ENCODE results near the gene CCNJ. TPM values are rescaled to one million over a fixed set of nuclear protein-coding genes. Genes with fewer than 3 reads are reported as not detected.

The CCNJ gene
- total RNA-seq, 1 donor from 2014 or later: 42.9 TPM

DNA sequence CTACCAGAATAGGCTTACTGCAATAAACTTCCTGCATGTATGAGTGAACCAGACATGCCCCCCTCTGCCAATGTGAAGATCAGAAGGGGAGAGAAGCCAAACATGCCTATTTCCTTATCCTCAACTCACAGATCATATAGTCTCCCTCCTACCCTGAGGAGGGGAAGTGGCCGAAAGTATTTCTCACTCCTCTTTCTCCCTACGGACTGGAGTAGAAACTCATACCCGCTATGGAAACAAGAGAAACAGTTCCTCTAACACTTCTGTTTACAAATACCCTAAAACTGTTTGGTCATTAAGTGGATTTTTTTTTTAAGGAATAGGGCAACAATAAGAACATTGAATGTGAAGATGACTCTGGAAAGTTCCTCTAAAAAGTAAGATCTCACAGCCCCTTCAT, 31.4 kb downstream of the CCNJ start:
- Mint-ChIP-seq H3K4me3 (ENCODE audit: unreplicated experiment) (no peak overlapping the region), H3K27me3 (ENCODE audit: unreplicated experiment) (no peaks in the 10 kb centered on the region), H3K9me3 (ENCODE audit: unreplicated experiment) (no peaks in the 10 kb centered on the region), H3K36me3 (ENCODE audit: unreplicated experiment) (no peaks in the 10 kb centered on the region), H3K27ac (ENCODE audit: unreplicated experiment) (no peak overlapping the region), H3K4me1 (ENCODE audit: low read depth, unreplicated experiment) (no peaks in the 10 kb centered on the region)
- TF ChIP-seq, protein P1, sequence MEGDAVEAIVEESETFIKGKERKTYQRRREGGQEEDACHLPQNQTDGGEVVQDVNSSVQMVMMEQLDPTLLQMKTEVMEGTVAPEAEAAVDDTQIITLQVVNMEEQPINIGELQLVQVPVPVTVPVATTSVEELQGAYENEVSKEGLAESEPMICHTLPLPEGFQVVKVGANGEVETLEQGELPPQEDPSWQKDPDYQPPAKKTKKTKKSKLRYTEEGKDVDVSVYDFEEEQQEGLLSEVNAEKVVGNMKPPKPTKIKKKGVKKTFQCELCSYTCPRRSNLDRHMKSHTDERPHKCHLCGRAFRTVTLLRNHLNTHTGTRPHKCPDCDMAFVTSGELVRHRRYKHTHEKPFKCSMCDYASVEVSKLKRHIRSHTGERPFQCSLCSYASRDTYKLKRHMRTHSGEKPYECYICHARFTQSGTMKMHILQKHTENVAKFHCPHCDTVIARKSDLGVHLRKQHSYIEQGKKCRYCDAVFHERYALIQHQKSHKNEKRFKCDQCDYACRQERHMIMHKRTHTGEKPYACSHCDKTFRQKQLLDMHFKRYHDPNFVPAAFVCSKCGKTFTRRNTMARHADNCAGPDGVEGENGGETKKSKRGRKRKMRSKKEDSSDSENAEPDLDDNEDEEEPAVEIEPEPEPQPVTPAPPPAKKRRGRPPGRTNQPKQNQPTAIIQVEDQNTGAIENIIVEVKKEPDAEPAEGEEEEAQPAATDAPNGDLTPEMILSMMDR (IDR thresholded peaks at IDR 0.05; ENCODE audit: partially characterized antibody, unreplicated experiment): no peak
- DNase-seq: no peak

DNA sequence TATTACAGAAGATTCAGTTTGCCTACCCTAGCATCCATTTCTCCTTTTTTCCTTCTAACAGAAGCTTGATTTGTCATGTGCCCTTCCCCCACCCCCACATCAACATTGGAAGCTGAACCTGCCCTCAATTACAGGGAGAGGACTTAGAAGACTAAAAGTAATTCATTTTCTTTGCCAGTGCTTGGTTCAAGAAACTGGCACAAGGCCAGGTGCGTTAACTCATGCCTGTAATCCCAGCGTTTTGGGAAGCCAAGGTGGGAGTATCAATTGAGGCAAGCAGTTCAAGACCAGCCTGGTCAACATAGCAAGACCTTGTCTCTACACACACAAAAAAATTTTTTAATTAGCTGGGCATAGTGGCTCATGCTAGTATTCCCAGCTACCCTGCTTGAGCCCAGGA, 32.6 kb downstream of the CCNJ start:
- Mint-ChIP-seq H3K4me3 (ENCODE audit: unreplicated experiment) (no peak overlapping the region), H3K4me1 (ENCODE audit: low read depth, unreplicated experiment) (no peaks in the 10 kb centered on the region), H3K9me3 (ENCODE audit: unreplicated experiment) (no peaks in the 10 kb centered on the region), H3K27ac (ENCODE audit: unreplicated experiment) (no peak overlapping the region), H3K27me3 (ENCODE audit: unreplicated experiment) (no peaks in the 10 kb centered on the region), H3K36me3 (ENCODE audit: unreplicated experiment) (no peaks in the 10 kb centered on the region)
- TF ChIP-seq, protein P1 (IDR thresholded peaks at IDR 0.05; ENCODE audit: partially characterized antibody, unreplicated experiment): no peak
- no peak for DNase-seq

DNA sequence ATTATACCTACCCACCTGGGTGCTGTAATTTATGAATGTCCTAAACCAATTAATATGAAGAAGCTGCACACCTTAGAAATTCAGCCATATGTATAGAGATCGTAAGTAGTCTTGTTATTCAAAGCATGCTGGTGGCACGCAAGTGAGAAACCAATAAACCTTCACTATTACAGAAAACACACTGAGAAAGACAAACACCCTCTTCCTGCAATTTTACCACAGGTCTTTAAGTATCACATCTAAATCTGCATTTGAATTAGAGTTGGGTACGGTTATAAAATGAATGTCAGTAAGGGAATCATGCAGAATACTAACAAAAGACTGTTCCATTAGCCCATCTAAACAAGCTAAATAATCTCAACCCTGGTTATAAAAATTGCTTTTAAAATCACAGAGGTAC, 33.8 kb downstream of the CCNJ start:
- no peaks in the 10 kb centered on the region for H3K27me3 Mint-ChIP-seq (ENCODE audit: unreplicated experiment)
- TF ChIP-seq, protein P1 (IDR thresholded peaks at IDR 0.05; ENCODE audit: partially characterized antibody, unreplicated experiment): no peak
- H3K9me3 Mint-ChIP-seq (ENCODE audit: unreplicated experiment): no peaks in the 10 kb centered on the region
- no peak overlapping the region for H3K4me3 Mint-ChIP-seq (ENCODE audit: unreplicated experiment)
- no peaks in the 10 kb centered on the region for H3K4me1 Mint-ChIP-seq (ENCODE audit: low read depth, unreplicated experiment)
- DNase-seq: no peak
- no peak overlapping the region for H3K27ac Mint-ChIP-seq (ENCODE audit: unreplicated experiment)
- H3K36me3 Mint-ChIP-seq (ENCODE audit: unreplicated experiment): no peaks in the 10 kb centered on the region

DNA sequence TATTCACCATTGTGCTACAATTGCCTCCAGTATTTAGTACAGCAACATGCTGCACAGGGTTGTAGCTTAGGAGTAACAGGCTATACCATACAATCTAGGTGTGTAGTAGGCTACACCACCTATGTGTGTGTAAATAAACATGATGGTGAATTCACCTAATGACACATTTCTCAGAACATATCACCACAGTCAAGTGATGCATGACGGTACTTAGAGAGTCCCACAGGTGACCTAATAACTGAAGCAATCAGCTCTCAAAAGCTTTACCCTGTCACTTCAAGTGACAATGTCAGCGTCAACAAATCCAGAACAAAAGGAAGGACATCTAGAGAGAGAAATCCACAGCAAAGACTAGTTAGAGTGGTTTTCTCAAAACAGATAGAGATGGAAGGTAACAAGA, 38.8 kb downstream of the CCNJ start:
- DNase-seq: no peak
- Mint-ChIP-seq H3K9me3 (ENCODE audit: unreplicated experiment) (no peaks in the 10 kb centered on the region), H3K4me3 (ENCODE audit: unreplicated experiment) (no peak overlapping the region), H3K27ac (ENCODE audit: unreplicated experiment) (no peak overlapping the region), H3K4me1 (ENCODE audit: low read depth, unreplicated experiment) (no peaks in the 10 kb centered on the region), H3K36me3 (ENCODE audit: unreplicated experiment) (no peaks in the 10 kb centered on the region), H3K27me3 (ENCODE audit: unreplicated experiment) (peaks cover 2% of the 10 kb centered on the region)
- TF ChIP-seq, protein P1 (IDR thresholded peaks at IDR 0.05; ENCODE audit: partially characterized antibody, unreplicated experiment): no peak

DNA sequence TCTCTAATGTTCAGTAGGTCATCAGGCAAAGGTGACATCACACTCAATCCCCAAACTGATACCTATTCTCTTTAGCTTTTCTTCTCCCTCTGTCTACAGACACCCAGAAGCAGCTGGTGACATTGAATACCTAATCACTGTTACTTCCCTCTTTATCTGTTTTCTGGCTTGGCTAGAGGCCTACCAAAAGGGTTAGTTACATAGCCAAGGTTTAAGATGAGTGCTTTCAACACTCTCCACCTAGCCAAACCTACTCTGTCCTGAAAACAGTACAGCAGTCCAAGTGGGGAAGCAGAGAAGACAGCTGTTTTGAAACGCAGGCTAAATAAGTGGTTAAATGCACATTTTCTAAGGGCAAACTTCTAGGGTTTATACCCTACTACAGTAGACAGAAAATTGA, 39.4 kb downstream of the CCNJ start:
- Mint-ChIP-seq H3K27me3 (ENCODE audit: unreplicated experiment) (peaks cover 2% of the 10 kb centered on the region), H3K9me3 (ENCODE audit: unreplicated experiment) (no peaks in the 10 kb centered on the region), H3K27ac (ENCODE audit: unreplicated experiment) (no peak overlapping the region), H3K36me3 (ENCODE audit: unreplicated experiment) (no peaks in the 10 kb centered on the region), H3K4me3 (ENCODE audit: unreplicated experiment) (no peak overlapping the region), H3K4me1 (ENCODE audit: low read depth, unreplicated experiment) (no peaks in the 10 kb centered on the region)
- TF ChIP-seq, protein P1 (IDR thresholded peaks at IDR 0.05; ENCODE audit: partially characterized antibody, unreplicated experiment): no peak
- DNase-seq: no peak
